Loucy (cell line): ENCODE results near the gene VAV2.

Experiments used
- H2AFZ ChIP-seq: fragments of 200-600 bp; sonication (generic); 2 replicates; pipeline ENCODE4 v1.6.0; 2016; ENCODE audit warnings: antibody characterized with exemption, mild to moderate bottlenecking, low read length, moderate library complexity
- H3F3A ChIP-seq: fragments of 200-600 bp; 2 replicates; pipeline ENCODE4 v1.6.0; 2016; ENCODE audit warnings: antibody characterized with exemption, low read depth, mild to moderate bottlenecking
- H3K27me3 ChIP-seq: fragments of 200-600 bp; sonication (generic); 2 replicates; pipeline ENCODE4 v1.6.1; 2014; ENCODE audit warnings: low read length, mild to moderate bottlenecking; ENCODE audit not compliant: insufficient read depth, poor library complexity, severe bottlenecking
- H3K36me3 ChIP-seq: fragments of 200-600 bp; sonication (generic); 2 replicates; pipeline ENCODE4 v1.6.1; 2016; ENCODE audit warnings: low read length; ENCODE audit not compliant: insufficient read depth
- H3K4me1 ChIP-seq: fragments of 200-600 bp; sonication (generic); 2 replicates; pipeline ENCODE4 v1.5.1; 2014; ENCODE audit warnings: low read length, mild to moderate bottlenecking; ENCODE audit not compliant: insufficient read depth, poor library complexity, severe bottlenecking
- H3K4me2 ChIP-seq: fragments of 200-600 bp; sonication (generic); 2 replicates; pipeline ENCODE4 v1.6.0; 2014; ENCODE audit warnings: antibody characterized with exemption, low read length, low read depth, mild to moderate bottlenecking; ENCODE audit not compliant: poor library complexity, severe bottlenecking
- H3K4me3 ChIP-seq: fragments of 200-600 bp; sonication (generic); 2 replicates; pipeline ENCODE4 v1.5.1; 2014; ENCODE audit warnings: low read length, mild to moderate bottlenecking, mixed read lengths; ENCODE audit not compliant: poor library complexity, severe bottlenecking
- H3K79me2 ChIP-seq: fragments of 200-600 bp; sonication (generic); 2 replicates; pipeline ENCODE4 v1.6.1; 2014; ENCODE audit warnings: low read length; ENCODE audit not compliant: insufficient read depth
- H3K9ac ChIP-seq: fragments of 200-600 bp; sonication (generic); 2 replicates; pipeline ENCODE4 v1.6.0; 2014; ENCODE audit warnings: mild to moderate bottlenecking, low read depth, low read length, moderate library complexity; ENCODE audit not compliant: poor library complexity, severe bottlenecking
- H3K9me2 ChIP-seq: fragments of 200-600 bp; sonication (generic); replicated peaks from 2 replicates; pipeline ENCODE4 v1.6.1; 2016; ENCODE audit warnings: low read depth, low read length, mixed read lengths
- H3K9me3 ChIP-seq: fragments of 200-600 bp; sonication (generic); 2 replicates; pipeline ENCODE4 v1.6.1; 2014; ENCODE audit warnings: mild to moderate bottlenecking, antibody characterized with exemption, low read length, low read depth; ENCODE audit not compliant: insufficient read depth
- H4K20me1 ChIP-seq: fragments of 200-600 bp; sonication (generic); 2 replicates; pipeline ENCODE4 v1.6.0; 2014; ENCODE audit warnings: antibody characterized with exemption, low read length, mild to moderate bottlenecking; ENCODE audit not compliant: insufficient read depth, poor library complexity, severe bottlenecking
- CTCF ChIP-seq: fragments of 200-600 bp; sonication (generic); conservative IDR thresholded peaks from 2 replicates; pipeline ENCODE4 v1.5.1; 2014; ENCODE audit warnings: mild to moderate bottlenecking, antibody characterized with exemption, low read length
- EZH2phosphoT487 ChIP-seq: fragments of 200-600 bp; IDR thresholded peaks from 2 replicates; pipeline ENCODE4 v1.6.1; 2018; ENCODE audit warnings: antibody characterized with exemption, mild to moderate bottlenecking, moderate library complexity, borderline replicate concordance

VAV2 gene

GRCh38 chr9:133987946-133988665, 4.0 kb downstream of the VAV2 start:
- Histone ChIP-seq H2AFZ (no peak overlapping the region), H3K4me3 (peak overlapping the region; percentile 12), H3K9me3 (no peaks in the 10 kb centered on the region), H3K9me2 (no peaks in the 10 kb centered on the region), H4K20me1 (peaks cover 7% of the 10 kb centered on the region), H3K4me2 (peak overlapping the region; percentile 42), H3K79me2 (peaks cover 65% of the 10 kb centered on the region), H3K9ac (no peak overlapping the region), H3F3A (no peaks in the 10 kb centered on the region), H3K4me1 (peaks cover 28% of the 10 kb centered on the region), H3K27me3 (no peaks in the 10 kb centered on the region), H3K36me3 (no peaks in the 10 kb centered on the region)
- TF ChIP-seq CTCF (no peak), EZH2phosphoT487 (no peak)

- Histone ChIP-seq H2AFZ (no peak overlapping the region), H3K36me3 (no peaks in the 10 kb centered on the region), H3K4me2 (peak overlapping the region; percentile 42), H3K79me2 (peaks cover 72% of the 10 kb centered on the region), H4K20me1 (peaks cover 7% of the 10 kb centered on the region), H3K4me1 (peaks cover 24% of the 10 kb centered on the region), H3F3A (no peaks in the 10 kb centered on the region), H3K9me2 (no peaks in the 10 kb centered on the region), H3K9ac (no peak overlapping the region), H3K4me3 (no peak overlapping the region), H3K27me3 (no peaks in the 10 kb centered on the region), H3K9me3 (no peaks in the 10 kb centered on the region)
- TF ChIP-seq EZH2phosphoT487, result no peak
- no peak for TF ChIP-seq CTCF
Measured at GRCh38 chr9:133987446-133987788, 4.7 kb downstream of the VAV2 start.

GRCh38 chr9:133986774-133987445, 5.2 kb downstream of the VAV2 start:
- no peaks in the 10 kb centered on the region for H3K9me3 ChIP-seq
- no peak overlapping the region for H3K9ac ChIP-seq
- no peaks in the 10 kb centered on the region for H3K9me2 ChIP-seq
- no peaks in the 10 kb centered on the region for H3K27me3 ChIP-seq
- no peaks in the 10 kb centered on the region for H3F3A ChIP-seq
- no peak overlapping the region for H3K4me2 ChIP-seq
- TF ChIP-seq EZH2phosphoT487 (no peak), CTCF (no peak)
- H3K4me3 ChIP-seq, result no peak overlapping the region
- no peaks in the 10 kb centered on the region for H3K36me3 ChIP-seq
- H3K4me1 ChIP-seq, result peaks cover 24% of the 10 kb centered on the region
- H3K79me2 ChIP-seq, result peaks cover 73% of the 10 kb centered on the region
- peaks cover 7% of the 10 kb centered on the region for H4K20me1 ChIP-seq
- no peak overlapping the region for H2AFZ ChIP-seq
